RWPE2 (cell line): Measurements from ENCODE around the gene DALRD3.

Experiments used
- ATAC-seq: fragments of 200-7000 bp; cut with Tn5 transposase; 3 replicates; pipeline ENCODE4 v1.9.1; 2021; ENCODE audit warnings: low read depth
- DNase-seq: peaks from one replicate; pipeline ENCODE4 v3.0.0-alpha.2; 2020; ENCODE audit warnings: low spot score
- H3K27ac ChIP-seq: fragments of 450-650 bp; 2 replicates; pipeline ENCODE4 v1.5.1; 2017; ENCODE audit warnings: mild to moderate bottlenecking; ENCODE audit not compliant: poor library complexity, severe bottlenecking
- H3K27me3 ChIP-seq: fragments of 250-450 bp; sonication (Bioruptor Pico); 2 replicates; pipeline ENCODE4 v1.5.1; 2021; ENCODE audit warnings: mild to moderate bottlenecking, moderate library complexity; ENCODE audit not compliant: insufficient read depth, poor library complexity, severe bottlenecking
- H3K36me3 ChIP-seq: fragments of 250-450 bp; sonication (Bioruptor Pico); 2 replicates; pipeline ENCODE4 v1.5.1; 2020; ENCODE audit warnings: low read depth, mild to moderate bottlenecking, moderate library complexity
- H3K4me1 ChIP-seq: fragments of 250-450 bp; sonication (Bioruptor Pico); 2 replicates; pipeline ENCODE4 v1.5.1; 2021; ENCODE audit warnings: mild to moderate bottlenecking, moderate library complexity; ENCODE audit not compliant: insufficient read depth, poor library complexity, severe bottlenecking
- H3K4me3 ChIP-seq: fragments of 250-450 bp; sonication (Bioruptor Pico); 2 replicates; pipeline ENCODE4 v1.5.1; 2021; ENCODE audit warnings: mild to moderate bottlenecking, moderate library complexity; ENCODE audit not compliant: severe bottlenecking
- H3K9me3 ChIP-seq: fragments of 250-450 bp; sonication (Bioruptor Pico); 2 replicates; pipeline ENCODE4 v1.5.1; 2021; ENCODE audit warnings: mild to moderate bottlenecking, moderate library complexity; ENCODE audit not compliant: severe bottlenecking
- TF ChIP-seq, protein P1 (sequence below): fragments of 450-650 bp; IDR thresholded peaks from one replicate; pipeline ENCODE4 v1.5.1; 2017; ENCODE audit warnings: mild to moderate bottlenecking, moderate library complexity; ENCODE audit not compliant: poor library complexity, severe bottlenecking

DALRD3 gene

DNA sequence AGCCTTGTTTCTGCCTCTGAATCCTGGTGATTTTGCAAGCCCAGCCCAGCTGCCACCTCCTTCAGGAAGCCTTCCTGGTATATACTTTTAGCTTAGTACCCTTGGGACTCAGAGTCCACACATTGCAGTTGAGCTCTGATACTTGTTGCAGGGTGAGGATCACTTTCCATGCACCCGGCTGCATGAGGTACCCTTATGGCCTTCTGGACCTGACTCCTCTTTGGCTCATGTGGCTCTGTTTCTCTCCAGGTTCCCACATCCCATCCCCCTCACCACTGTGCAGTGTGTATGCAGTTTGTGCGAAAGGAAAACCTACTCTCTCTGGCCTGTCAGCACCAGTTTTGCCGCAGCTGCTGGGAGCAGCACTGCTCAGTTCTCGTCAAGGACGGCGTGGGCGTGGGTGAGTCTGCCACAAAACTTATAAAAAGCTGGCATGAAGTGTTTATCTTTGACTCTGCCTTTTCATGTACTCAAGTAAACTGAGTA is 51.5 kb downstream of the DALRD3 start:
- H3K27ac ChIP-seq, result no peak overlapping the region

DNA sequence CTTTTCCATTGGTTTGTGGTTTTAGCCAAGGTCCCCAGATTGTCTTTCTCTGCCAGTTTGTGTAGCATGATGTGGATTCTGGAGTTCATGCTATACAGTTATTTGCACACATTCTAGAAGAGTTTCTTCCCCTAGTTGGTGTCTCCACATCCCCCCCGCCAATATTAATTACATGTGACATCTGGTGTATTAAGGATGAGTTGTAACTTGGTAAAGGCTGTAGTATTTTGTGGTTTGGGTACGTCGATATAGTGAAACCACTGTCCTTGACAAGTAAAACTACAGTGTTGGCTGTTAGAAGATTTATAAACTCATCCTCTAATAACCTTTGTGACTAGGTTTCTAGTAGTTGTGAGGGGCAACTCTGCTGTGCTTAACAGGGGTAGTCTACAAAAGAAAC is 52.0 kb downstream of the DALRD3 start:
- peaks cover 78% of the 10 kb centered on the region for H3K36me3 ChIP-seq
- H3K27me3 ChIP-seq, result no peaks in the 10 kb centered on the region
- ATAC-seq (no peak), DNase-seq (no peak)
- no peaks in the 10 kb centered on the region for H3K4me1 ChIP-seq
- H3K4me3 ChIP-seq, result no peak overlapping the region
- TF ChIP-seq, protein P1, sequence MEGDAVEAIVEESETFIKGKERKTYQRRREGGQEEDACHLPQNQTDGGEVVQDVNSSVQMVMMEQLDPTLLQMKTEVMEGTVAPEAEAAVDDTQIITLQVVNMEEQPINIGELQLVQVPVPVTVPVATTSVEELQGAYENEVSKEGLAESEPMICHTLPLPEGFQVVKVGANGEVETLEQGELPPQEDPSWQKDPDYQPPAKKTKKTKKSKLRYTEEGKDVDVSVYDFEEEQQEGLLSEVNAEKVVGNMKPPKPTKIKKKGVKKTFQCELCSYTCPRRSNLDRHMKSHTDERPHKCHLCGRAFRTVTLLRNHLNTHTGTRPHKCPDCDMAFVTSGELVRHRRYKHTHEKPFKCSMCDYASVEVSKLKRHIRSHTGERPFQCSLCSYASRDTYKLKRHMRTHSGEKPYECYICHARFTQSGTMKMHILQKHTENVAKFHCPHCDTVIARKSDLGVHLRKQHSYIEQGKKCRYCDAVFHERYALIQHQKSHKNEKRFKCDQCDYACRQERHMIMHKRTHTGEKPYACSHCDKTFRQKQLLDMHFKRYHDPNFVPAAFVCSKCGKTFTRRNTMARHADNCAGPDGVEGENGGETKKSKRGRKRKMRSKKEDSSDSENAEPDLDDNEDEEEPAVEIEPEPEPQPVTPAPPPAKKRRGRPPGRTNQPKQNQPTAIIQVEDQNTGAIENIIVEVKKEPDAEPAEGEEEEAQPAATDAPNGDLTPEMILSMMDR, result no peak
- H3K9me3 ChIP-seq, result no peaks in the 10 kb centered on the region
- no peak overlapping the region for H3K27ac ChIP-seq

More for the DNA sequence above, 51.5 kb downstream of the DALRD3 start:
- Histone ChIP-seq H3K27me3 (no peaks in the 10 kb centered on the region), H3K4me3 (no peak overlapping the region), H3K36me3 (peaks cover 78% of the 10 kb centered on the region), H3K9me3 (no peaks in the 10 kb centered on the region), H3K4me1 (no peaks in the 10 kb centered on the region)
- no peak for ATAC-seq
- TF ChIP-seq, protein P1, result no peak
- DNase-seq, result no peak
